GM12891 (cell line): ENCODE results near the gene HMGB4.

Experiments used
- POLR2A ChIP-seq: IDR thresholded peaks from 2 replicates; pipeline ENCODE4 v1.6.1; 2011; ENCODE audit warnings: low read depth, low read length, control low read depth
- POLR2AphosphoS5 ChIP-seq: IDR thresholded peaks from 2 replicates; pipeline ENCODE4 v1.6.1; 2011; ENCODE audit warnings: low read depth, low read length, control low read depth
- TAF1 ChIP-seq: IDR thresholded peaks from 2 replicates; pipeline ENCODE4 v1.6.1; 2011; ENCODE audit warnings: low read depth, low read length, control low read depth

DNA sequence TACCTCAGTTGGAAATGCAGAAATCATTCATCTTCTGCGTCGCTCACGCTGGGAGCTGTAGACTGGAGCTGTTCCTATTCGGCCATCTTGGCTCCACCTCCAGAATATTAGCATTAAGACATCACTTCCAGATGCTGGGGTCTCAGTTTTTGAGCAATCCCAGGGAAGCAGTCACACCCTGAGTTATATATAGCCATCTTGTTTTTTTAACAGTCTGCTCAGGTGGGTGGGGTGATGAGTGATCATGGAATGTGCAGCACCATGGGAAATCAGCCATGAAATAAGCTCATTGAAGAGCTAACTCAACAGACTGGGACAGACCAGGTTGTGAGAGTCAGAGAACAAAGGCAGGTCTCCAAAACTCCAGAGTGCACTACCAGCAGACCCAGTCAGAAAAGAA lies 27.0 kb upstream of the HMGB4 start:
- TF ChIP-seq POLR2AphosphoS5 (no peak), TAF1 (no peak), POLR2A (no peak)
